Measurements from ENCODE around the gene CDYL2.
"Not testable (repeated sequence)": the region's sequence is repeated elsewhere in the genome, so short reads cannot be mapped to it uniquely, and the experiment has no call there.

The CDYL2 gene

GRCh38 chr16:80806927-80807340, 2.5 kb upstream of the CDYL2 start:
- DNase-seq = no peak

DNA sequence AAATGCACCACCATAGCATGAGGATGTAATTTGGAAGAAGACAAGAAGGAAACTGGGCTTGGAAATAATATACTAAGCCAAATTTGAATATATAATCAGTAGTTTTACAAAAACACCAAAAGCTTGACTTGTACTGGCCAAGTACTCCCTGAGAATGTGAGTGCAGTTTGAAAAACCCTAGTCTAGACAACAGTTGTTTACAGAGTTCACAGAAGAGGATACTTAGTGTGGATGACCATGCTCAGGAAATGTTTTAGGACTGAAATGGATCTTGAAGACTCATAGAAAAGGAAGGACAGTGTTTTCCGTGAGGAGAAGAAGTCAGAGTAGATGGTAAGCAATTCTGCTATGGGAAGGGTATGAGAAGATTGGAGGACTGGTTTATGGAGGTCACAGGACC, 1.9 kb upstream of the CDYL2 start:
- DNase-seq = no peak

- no peak for DNase-seq
These were observed 307 bp downstream of the CDYL2 start for GRCh38 chr16:80804056-80804525.

DNA sequence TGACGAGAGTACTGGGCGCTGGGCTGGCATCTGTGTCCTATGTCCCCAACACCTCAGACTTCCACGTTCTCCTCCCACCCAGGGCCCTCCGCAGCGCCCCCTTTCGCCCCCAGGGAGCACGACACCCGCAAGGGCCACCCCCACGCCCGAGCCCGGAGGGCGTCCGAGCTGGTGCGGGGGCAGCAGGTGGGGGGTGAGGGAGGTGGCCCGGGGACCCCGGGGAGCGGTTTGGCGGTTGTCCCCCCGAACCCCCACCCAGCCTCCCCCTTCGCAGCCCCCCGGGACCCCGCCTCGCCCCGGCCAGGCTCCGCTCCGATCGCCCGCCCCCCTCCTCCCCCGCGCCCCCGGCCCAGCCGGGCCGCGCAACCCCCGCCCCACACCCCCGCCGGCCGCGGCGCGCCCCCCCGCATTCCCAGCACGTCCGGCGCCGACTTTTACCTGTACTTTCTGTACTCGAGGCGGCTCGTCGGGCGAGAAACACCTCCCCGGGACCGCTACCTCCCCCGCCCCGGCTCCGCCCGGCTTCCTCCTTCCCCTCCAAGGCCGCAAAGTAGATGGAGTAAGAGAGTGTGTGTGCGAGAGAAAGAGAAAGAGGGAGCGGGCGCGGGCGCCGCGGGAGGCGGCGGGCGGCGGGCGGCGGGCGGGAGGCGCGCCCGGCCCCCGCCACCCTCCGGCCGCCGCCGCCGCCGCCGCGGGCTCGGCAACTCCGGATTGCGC, 901 bp downstream of the CDYL2 start:
- no peak for DNase-seq

GRCh38 chr16:80802902-80803301, 1.5 kb downstream of the CDYL2 start:
- DNase-seq = no peak

GRCh38 chr16:80802138-80802537, 2.3 kb downstream of the CDYL2 start:
- no peak for DNase-seq

- DNase-seq = no peak
These were observed 10.3 kb downstream of the CDYL2 start for GRCh38 chr16:80794071-80794470.

DNA sequence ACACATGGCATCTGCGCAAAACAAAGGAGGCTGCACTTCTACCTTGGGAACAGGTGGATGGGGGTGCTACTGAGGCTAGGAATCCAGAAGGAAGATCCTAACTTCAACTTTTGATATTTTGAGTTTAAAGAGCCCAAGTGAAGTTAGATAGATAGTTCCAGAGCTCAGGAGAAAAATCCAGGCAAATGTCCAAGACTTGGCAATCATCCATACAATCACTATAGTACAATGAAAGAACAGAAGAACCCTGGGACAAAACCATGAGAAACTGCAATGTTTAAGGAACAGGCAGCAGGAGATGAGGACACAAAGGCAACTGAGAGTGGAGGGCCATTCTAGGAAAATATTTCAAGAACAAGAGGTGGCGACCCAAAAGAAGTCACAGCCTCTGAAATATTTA, 12.4 kb downstream of the CDYL2 start:
- no peak for DNase-seq

DNA sequence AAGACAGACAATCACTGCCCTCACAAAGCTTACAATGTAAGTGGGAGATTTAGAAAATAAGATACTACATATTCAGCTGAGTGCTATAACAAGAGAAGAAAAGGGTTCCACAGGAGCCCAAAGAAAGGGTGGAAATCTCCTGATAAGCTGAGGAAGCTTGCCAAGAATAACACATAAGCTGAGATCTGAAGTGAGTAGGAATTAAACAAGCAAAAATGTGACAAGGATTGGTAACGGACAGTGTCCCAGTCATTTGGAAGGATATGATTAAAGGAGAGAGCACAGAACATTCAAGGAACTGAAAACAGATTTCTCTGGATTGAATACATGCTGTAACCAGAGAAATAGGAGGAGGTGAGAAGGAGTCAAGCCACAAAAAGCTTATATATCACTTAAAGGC, 13.0 kb downstream of the CDYL2 start:
- DNase-seq = no peak

DNA sequence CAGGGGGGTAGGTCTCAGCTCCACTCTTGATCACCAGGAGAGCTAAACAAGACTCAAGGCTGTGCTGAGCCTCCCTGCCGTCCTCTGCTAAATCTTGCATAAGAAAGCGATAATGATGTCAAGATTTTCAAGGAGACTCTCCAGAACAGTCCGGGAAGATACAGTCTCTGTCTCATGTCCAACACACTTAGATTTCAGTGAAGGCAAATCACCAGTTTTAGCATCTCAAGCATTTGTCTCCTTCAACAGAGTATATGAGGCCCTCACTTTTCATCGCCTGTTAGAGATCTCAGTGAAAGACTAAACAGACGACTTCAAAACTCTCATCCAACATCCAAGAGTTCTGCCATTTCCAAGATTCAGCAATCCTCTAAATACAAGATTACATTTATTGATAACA, 13.6 kb downstream of the CDYL2 start:
- DNase-seq = no peak

- no peak for DNase-seq
These were observed 16.4 kb downstream of the CDYL2 start for GRCh38 chr16:80788027-80788426.

DNA sequence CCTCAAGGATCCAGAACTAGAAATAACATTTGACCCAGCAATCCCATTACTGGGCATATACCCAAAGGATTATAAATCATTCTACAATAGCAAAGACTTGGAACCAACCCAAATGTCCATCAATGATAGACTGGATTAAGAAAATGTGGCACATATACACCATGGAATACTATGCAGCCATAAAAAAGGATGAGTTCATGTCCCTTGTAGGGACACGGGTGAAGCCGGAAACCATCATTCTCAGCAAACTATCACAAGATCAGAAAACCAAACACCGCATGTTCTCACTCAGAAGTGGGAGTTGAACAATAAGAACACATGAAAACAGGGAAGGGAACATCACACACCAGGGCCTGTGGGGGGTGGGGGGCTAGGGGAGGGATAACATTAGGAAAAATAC, 17.8 kb downstream of the CDYL2 start:
- not testable (repeated sequence) for DNase-seq

- no peak for DNase-seq
These were observed 19.4 kb downstream of the CDYL2 start for GRCh38 chr16:80784951-80785350.

DNA sequence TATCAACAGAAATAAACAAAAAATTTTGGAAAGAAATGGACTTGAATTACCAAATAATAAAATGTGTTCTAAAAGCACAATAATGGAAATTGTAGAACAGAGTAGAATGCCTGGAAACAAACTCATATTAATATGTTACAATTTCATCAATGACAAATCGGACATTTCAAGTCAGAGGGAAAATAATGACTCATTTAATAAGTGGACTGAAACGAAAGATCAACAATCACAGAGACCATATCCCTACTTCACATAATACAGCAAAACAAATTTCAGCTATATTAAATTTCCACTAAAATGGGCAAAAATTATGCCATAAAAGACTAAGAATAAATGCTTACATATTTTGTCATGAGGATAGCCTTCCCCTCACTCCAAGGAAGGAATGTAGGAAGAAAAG, 25.7 kb downstream of the CDYL2 start:
- no peak for DNase-seq

- no peak for DNase-seq
These were observed 27.5 kb downstream of the CDYL2 start for GRCh38 chr16:80776856-80777255.

- DNase-seq = no peak
These were observed 28.9 kb downstream of the CDYL2 start for GRCh38 chr16:80775450-80775849.

- DNase-seq = no peak
These were observed 37.6 kb downstream of the CDYL2 start for GRCh38 chr16:80766798-80767197.

GRCh38 chr16:80759419-80760162, 44.8 kb downstream of the CDYL2 start:
- no peak for DNase-seq

GRCh38 chr16:80754476-80754875, 49.9 kb downstream of the CDYL2 start:
- no peak for DNase-seq

- no peak for DNase-seq
These were observed 51.9 kb downstream of the CDYL2 start for GRCh38 chr16:80752541-80752940.

DNA sequence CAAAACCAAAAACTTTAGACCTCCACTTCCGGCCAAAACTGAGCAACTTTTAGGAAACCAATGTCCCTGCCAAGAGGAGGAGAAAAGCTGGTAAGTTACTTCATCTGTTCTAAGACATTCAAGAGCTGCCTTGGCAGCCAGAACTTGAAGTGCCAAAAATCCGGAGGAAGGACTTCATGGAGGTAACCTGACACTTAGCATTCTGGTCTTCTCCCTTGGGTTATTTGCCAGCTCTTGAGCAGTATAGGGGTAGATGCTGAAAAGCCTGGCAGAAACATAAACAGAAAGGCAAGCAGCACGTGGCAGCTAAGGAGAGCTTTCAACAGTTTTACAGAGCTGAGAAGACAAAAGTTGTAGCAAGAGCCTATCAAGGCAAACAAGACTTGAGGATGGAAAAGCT, 53.2 kb downstream of the CDYL2 start:
- DNase-seq = no peak

GRCh38 chr16:80746231-80746630, 58.2 kb downstream of the CDYL2 start:
- DNase-seq = no peak

DNA sequence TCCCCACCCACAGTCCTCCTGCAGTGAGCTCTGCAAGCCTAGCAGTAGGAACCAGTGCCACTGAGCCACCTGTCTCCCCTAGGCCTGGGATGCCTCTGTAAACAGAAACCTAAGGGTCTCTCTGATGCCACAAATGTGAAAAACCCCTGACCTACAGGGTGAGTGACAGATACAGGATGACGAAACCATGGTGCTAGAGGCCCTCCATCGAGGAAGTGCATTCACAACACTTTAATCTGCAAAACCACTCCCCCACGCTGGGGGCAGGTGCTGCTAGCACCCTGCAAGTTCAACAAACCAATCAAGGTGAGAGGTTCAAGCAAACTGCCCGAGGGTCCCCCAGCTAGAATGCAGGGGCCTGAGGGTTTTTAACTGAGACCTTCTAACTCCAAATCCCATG, 59.5 kb downstream of the CDYL2 start:
- DNase-seq = no peak

- no peak for DNase-seq
These were observed 60.6 kb downstream of the CDYL2 start for GRCh38 chr16:80743772-80744171.

DNA sequence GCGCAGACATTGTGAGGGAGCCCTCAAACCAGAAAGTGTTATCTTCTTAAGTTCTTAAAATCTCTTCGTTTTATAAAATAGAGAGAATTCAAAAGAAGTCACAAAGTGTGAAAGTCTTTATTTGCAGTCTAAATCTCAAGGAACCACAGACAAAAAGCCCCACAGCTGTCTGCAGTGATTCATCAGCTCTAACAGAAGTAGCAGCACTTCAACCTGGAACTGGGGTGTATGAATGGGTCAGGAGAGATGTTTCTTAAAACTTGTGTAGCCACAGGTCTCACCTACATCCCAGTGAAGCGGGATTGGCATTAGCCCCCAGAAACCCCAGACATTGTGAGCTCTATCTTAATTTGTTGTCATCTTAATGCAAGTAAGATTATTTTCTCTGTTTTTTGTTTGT, 61.1 kb downstream of the CDYL2 start:
- no peak for DNase-seq

Data from NCI-H446 treated with DMSO at 0.1 percent for 48 hours (cell line).